ENCODE data around the gene CPNE8.

The CPNE8 gene

GRCh38 chr12:38889297-38889815 lies 16.0 kb downstream of the CPNE8 start:
- TF ChIP-seq TEAD4 (IDR thresholded peaks at IDR 0.05), result no peak
- no peak for TF ChIP-seq ZBTB7A (IDR thresholded peaks at IDR 0.05; ENCODE audit: low read depth)
- no peak for TF ChIP-seq MAX (IDR thresholded peaks at IDR 0.05)
- TF ChIP-seq FOXM1 (IDR thresholded peaks at IDR 0.05; ENCODE audit: borderline replicate concordance, low read depth), result no peak
- TF ChIP-seq YY1 (IDR thresholded peaks at IDR 0.05; ENCODE audit: low read depth), result no peak
- no peak for TF ChIP-seq EP300 (IDR thresholded peaks at IDR 0.05; ENCODE audit: borderline replicate concordance)
- TF ChIP-seq CREB1 (IDR thresholded peaks at IDR 0.05; ENCODE audit: low read depth), result no peak
- TF ChIP-seq, protein P1, sequence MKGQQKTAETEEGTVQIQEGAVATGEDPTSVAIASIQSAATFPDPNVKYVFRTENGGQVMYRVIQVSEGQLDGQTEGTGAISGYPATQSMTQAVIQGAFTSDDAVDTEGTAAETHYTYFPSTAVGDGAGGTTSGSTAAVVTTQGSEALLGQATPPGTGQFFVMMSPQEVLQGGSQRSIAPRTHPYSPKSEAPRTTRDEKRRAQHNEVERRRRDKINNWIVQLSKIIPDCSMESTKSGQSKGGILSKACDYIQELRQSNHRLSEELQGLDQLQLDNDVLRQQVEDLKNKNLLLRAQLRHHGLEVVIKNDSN (IDR thresholded peaks at IDR 0.05), result no peak
- no peak for TF ChIP-seq CEBPB (IDR thresholded peaks at IDR 0.05)
- TF ChIP-seq RAD21 (IDR thresholded peaks at IDR 0.05; ENCODE audit: low read depth), result no peak
- TF ChIP-seq EGR1 (IDR thresholded peaks at IDR 0.05), result no peak
- no peak for TF ChIP-seq TCF12 (IDR thresholded peaks at IDR 0.05; ENCODE audit: low read depth)

- TF ChIP-seq MAX (IDR thresholded peaks at IDR 0.05) (no peak), TAF1 (IDR thresholded peaks at IDR 0.05; ENCODE audit: low read depth) (no peak)
Observed at GRCh38 chr12:38887770-38888169, 17.6 kb downstream of the CPNE8 start.

- TF ChIP-seq CREB1 (IDR thresholded peaks at IDR 0.05; ENCODE audit: low read depth), result no peak
- no peak for TF ChIP-seq EGR1 (IDR thresholded peaks at IDR 0.05)
- TF ChIP-seq, protein P1 (IDR thresholded peaks at IDR 0.05), result no peak
- TF ChIP-seq RAD21 (IDR thresholded peaks at IDR 0.05; ENCODE audit: low read depth), result no peak
- no peak for TF ChIP-seq FOXM1 (IDR thresholded peaks at IDR 0.05; ENCODE audit: borderline replicate concordance, low read depth)
- no peak for TF ChIP-seq MAX (IDR thresholded peaks at IDR 0.05)
Observed at GRCh38 chr12:38886931-38887330, 18.5 kb downstream of the CPNE8 start.

DNA sequence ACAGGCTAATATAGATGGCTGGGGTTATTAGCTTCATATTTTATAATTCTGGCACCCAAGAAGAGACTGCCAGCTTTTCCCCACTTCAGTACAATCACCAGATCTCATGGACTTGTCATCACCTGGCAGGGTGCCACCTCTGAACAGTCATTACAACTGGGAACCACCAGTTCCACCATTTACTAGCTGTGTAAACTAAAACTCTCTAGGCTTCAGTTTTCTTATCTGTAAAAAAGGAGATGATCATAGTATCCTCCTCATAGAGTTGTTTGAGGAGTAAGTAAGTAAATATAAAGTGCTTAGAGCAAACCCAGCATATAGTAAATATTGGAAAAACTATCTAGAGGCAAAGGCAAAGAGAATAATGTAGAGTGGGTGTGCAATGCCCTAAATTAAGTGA lies 19.3 kb downstream of the CPNE8 start:
- TF ChIP-seq REST (IDR thresholded peaks at IDR 0.05; ENCODE audit: low read depth) (no peak), MAX (IDR thresholded peaks at IDR 0.05) (no peak), RAD21 (IDR thresholded peaks at IDR 0.05; ENCODE audit: low read depth) (no peak), YY1 (IDR thresholded peaks at IDR 0.05; ENCODE audit: low read depth) (no peak), FOXM1 (IDR thresholded peaks at IDR 0.05; ENCODE audit: borderline replicate concordance, low read depth) (no peak), CREB1 (IDR thresholded peaks at IDR 0.05; ENCODE audit: low read depth) (no peak), CEBPB (IDR thresholded peaks at IDR 0.05) (no peak), TEAD4 (IDR thresholded peaks at IDR 0.05) (no peak), NFIC (IDR thresholded peaks at IDR 0.05) (no peak), EGR1 (IDR thresholded peaks at IDR 0.05) (no peak), EP300 (IDR thresholded peaks at IDR 0.05; ENCODE audit: borderline replicate concordance) (no peak), TAF1 (IDR thresholded peaks at IDR 0.05; ENCODE audit: low read depth) (no peak)
- TF ChIP-seq, protein P1 (IDR thresholded peaks at IDR 0.05), result no peak

GRCh38 chr12:38884666-38885065 lies 20.7 kb downstream of the CPNE8 start:
- TF ChIP-seq TAF1 (IDR thresholded peaks at IDR 0.05; ENCODE audit: low read depth) (no peak), FOXM1 (IDR thresholded peaks at IDR 0.05; ENCODE audit: borderline replicate concordance, low read depth) (no peak), ZBTB7A (IDR thresholded peaks at IDR 0.05; ENCODE audit: low read depth) (no peak), NFIC (IDR thresholded peaks at IDR 0.05) (no peak), CREB1 (IDR thresholded peaks at IDR 0.05; ENCODE audit: low read depth) (no peak), MAX (IDR thresholded peaks at IDR 0.05) (no peak), TEAD4 (IDR thresholded peaks at IDR 0.05) (no peak), EGR1 (IDR thresholded peaks at IDR 0.05) (no peak)

DNA sequence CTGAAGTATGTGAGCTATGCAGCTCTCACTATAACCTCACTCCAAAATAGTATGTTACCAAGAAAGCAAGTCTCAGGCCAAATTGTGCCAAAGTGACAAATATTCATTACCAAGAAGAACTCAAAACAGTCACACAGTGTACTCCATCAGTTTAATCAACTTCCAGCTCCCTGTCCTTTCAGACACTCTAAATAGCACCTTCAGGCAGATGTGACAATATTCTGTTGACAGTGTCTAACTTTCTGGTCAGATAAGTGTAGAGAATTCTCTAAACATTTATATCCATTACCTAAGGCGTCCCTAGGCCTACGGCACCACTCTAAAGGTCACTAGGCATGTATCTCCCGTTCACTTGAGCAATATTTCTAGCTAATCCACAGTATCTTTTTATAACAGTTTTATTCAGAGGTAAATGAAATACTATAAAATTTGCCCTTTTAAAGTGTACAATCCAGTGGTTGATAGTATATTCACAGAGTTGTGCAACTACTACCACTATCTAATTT lies 21.7 kb downstream of the CPNE8 start:
- TF ChIP-seq REST (IDR thresholded peaks at IDR 0.05; ENCODE audit: low read depth) (no peak), CREB1 (IDR thresholded peaks at IDR 0.05; ENCODE audit: low read depth) (no peak)

Data from Ishikawa (cell line).